ENCODE data around the gene HLA-DQB2.

The HLA-DQB2 gene

GRCh38 chr6:32738126-32738525 is 25.2 kb downstream of the HLA-DQB2 start (continued):
- TF ChIP-seq PATZ1 (CRISPR knock-in tag; IDR thresholded peaks at IDR 0.05; ENCODE audit: borderline replicate concordance) (no peak), ZNF8 (CRISPR knock-in tag; IDR thresholded peaks at IDR 0.05) (no peak), BACH2 (CRISPR knock-in tag; IDR thresholded peaks at IDR 0.05; ENCODE audit: borderline replicate concordance) (no peak), ISL1 (CRISPR knock-in tag; IDR thresholded peaks at IDR 0.05) (no peak)

GRCh38 chr6:32718879-32719278 is 44.5 kb downstream of the HLA-DQB2 start:
- TF ChIP-seq TOX (CRISPR knock-in tag; IDR thresholded peaks at IDR 0.05; ENCODE audit: borderline replicate concordance) (no peak), POU6F1 (CRISPR knock-in tag; IDR thresholded peaks at IDR 0.05; ENCODE audit: borderline replicate concordance, low read depth) (no peak), PPARA (CRISPR knock-in tag; IDR thresholded peaks at IDR 0.05; ENCODE audit: borderline replicate concordance) (no peak), CREB5 (CRISPR knock-in tag; IDR thresholded peaks at IDR 0.05; ENCODE audit: low read depth) (no peak), TSHZ2 (CRISPR knock-in tag; IDR thresholded peaks at IDR 0.05) (no peak), ZNF565 (CRISPR knock-in tag; conservative IDR thresholded peaks at IDR 0.05; ENCODE audit: low read depth) (no peak), RARB (CRISPR knock-in tag; IDR thresholded peaks at IDR 0.05) (no peak), BACH2 (CRISPR knock-in tag; IDR thresholded peaks at IDR 0.05; ENCODE audit: borderline replicate concordance) (no peak), CSRNP3 (CRISPR knock-in tag; IDR thresholded peaks at IDR 0.05) (no peak), ESRRG (CRISPR knock-in tag; IDR thresholded peaks at IDR 0.05) (no peak), TCF4 (CRISPR knock-in tag; IDR thresholded peaks at IDR 0.05; ENCODE audit: borderline replicate concordance) (no peak), OSR1 (CRISPR knock-in tag; IDR thresholded peaks at IDR 0.05) (no peak), GLIS3 (CRISPR knock-in tag; IDR thresholded peaks at IDR 0.05) (no peak), ISL1 (CRISPR knock-in tag; IDR thresholded peaks at IDR 0.05) (no peak)
- no peak for ATAC-seq

- no peak for ATAC-seq
Observed at GRCh38 chr6:32716396-32716795, 46.9 kb downstream of the HLA-DQB2 start.

More at GRCh38 chr6:32716396-32716795, 46.9 kb downstream of the HLA-DQB2 start:
- TF ChIP-seq PATZ1 (CRISPR knock-in tag; IDR thresholded peaks at IDR 0.05; ENCODE audit: borderline replicate concordance) (no peak), ZFP3 (CRISPR knock-in tag; IDR thresholded peaks at IDR 0.05) (no peak), RARB (CRISPR knock-in tag; IDR thresholded peaks at IDR 0.05) (no peak), TOX (CRISPR knock-in tag; IDR thresholded peaks at IDR 0.05; ENCODE audit: borderline replicate concordance) (no peak), ESRRG (CRISPR knock-in tag; IDR thresholded peaks at IDR 0.05) (no peak), ZNF70 (CRISPR knock-in tag; IDR thresholded peaks at IDR 0.05) (no peak), POU6F1 (CRISPR knock-in tag; IDR thresholded peaks at IDR 0.05; ENCODE audit: borderline replicate concordance, low read depth) (no peak), TCF4 (CRISPR knock-in tag; IDR thresholded peaks at IDR 0.05; ENCODE audit: borderline replicate concordance) (no peak), ZC3H10 (CRISPR knock-in tag; IDR thresholded peaks at IDR 0.05) (no peak)

Measured in SK-N-SH treated with all-trans-retinoic acid at 6 μM for 48 hours (cell line).